ENCODE results near the gene LRRFIP1.
A peak's percentile ranks its signal among the peaks of the same experiment; 100 is the strongest.
"Not testable (repeated sequence)": the region's sequence is repeated elsewhere in the genome, so short reads cannot be mapped to it uniquely, and the experiment has no call there.

LRRFIP1 gene

DNA sequence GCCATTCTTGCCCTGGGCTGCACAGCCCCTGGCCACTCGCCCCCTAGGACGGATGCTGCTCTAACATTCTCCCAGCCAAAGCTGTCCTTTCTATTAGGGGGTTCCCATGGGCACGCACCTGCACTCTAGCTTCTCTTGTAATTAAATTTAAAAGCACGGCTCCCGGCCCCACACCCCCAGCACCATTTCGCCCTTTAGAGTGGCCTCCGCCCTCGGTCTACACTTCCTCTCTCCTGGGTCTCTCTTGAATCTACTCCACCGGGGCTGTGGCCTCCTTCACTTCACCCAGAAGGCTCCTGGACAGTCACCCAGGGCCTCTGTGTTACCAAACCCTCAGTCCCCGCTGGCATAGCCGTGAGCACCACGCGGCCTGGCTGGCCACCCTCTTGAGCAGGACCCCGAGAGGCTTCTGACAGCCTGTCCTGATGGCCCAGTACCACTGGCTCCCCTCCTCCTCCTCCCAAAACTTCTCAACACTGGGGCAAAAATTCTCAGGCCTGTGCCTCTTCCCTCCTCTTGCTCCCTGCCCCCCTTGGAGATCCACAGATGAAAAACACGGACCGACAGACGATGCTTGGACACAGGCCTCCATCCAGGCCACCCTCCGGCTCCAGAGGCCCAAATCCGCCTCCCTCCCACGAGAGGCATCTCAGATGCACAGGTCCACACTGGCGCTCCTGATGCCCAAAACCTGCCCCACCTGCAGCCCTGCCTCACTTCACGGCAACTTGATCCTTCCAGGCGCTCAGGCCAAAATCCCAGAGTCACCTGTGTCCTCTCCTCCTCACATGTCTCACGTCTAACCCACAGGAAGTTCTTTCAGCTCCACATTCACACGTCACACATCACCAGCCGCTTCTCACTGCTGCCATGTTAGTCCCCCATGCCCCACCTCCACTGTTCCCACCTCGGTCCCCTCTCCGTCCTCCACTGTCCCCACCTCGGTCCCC lies 29.9 kb upstream of the LRRFIP1 start:
- DNase-seq = no peak

DNA sequence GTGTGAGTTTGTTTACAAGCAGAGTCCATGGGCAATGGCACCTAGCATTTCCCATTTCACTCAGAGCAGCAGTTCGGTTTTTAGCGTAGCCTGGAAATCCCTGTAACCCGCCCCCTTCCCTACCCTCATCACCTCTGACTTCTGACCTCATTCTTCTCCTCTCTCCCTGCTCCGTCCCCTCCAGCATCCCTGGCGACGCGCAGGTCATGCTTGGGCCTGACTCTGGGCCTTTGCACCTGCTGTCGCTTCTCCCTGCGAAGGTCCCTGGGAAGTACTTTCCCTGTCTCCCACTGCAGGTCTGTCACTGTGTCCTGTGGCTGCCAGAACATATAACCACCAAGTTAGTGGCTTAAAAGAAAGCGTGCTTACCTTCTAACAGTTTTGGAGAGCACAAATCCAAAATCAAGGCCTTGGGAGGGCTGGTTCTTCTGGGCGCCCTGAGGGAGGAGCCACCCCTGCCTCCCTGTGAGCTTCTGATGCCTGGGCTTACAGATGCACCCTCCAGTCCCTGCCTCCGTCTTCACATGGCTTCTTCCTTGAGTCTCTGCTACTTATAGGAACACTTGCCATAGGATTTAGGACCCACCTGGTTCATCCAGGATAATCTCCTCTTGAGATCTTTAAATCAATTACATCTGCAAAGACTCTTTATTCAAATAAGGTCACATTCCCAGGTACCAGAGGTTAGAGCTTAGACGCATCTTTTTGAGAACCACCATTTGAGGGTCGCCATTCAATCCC lies 28.7 kb upstream of the LRRFIP1 start:
- DNase-seq = no peak

DNA sequence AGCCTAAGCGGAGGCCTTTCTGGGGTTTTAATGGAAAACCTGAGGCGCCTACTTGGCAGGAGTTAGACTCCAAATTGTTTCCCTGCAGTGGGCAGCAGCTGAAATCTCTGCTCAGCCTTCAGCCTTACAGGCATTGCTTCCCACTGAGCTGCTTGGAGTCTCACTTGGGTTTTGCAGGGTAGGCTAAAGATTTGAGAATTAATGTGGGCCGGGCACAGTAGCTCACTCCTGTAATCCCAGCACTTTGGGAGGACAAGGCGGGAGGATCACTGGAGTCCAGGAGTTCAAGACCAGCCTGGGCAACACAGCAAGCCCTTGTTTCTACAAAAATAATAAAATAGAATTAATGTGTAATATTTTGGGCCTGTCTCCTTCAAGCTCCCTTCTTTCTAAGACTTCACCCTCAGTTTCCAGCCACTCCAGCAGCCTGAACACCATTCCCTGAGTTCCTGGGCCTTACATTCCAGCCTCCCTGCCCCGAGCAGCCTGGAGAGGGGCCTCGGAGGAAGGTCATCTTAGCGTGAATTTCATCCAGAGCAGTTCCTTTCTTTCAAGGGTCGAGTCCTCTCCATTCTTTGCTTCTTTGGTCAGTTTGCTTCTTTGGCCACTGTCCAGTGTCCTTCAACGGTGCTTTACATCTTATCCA lies 27.8 kb upstream of the LRRFIP1 start:
- DNase-seq = no peak

- peak; percentile 80 for DNase-seq
These were observed 27.1 kb upstream of the LRRFIP1 start for GRCh38 chr2:237600205-237600846.

DNA sequence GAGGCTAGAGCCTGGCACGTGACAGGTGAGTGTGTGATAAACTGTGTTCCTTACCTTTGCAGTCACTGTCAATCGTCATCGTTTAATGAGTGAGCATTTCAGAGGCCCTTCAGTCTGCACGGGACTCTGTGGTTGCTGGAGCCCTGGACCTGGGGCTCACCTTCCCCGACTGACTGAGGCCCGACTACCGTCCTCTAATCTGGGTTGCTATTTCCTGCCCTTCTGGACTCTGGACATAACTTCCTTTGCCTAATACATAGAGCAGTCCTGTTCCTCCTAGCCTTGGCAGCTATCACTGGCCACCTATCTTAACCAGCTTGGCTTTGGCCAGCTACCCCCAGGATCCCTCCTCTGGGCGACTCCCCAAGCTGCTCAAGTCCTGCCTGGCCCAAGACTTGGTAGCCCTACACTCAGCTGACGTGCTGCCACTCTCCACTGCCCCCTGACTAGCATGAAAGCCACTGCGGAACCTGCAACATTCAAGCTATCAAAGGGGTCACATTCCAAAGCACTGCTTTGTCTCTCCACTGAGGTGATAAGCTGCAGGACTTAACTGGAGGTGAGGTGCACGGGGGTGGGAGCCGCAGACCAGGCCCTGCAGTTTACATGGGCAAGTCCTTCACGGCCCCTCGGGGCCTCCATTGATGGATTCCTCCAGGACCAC lies 25.8 kb upstream of the LRRFIP1 start:
- no peak for DNase-seq

DNA sequence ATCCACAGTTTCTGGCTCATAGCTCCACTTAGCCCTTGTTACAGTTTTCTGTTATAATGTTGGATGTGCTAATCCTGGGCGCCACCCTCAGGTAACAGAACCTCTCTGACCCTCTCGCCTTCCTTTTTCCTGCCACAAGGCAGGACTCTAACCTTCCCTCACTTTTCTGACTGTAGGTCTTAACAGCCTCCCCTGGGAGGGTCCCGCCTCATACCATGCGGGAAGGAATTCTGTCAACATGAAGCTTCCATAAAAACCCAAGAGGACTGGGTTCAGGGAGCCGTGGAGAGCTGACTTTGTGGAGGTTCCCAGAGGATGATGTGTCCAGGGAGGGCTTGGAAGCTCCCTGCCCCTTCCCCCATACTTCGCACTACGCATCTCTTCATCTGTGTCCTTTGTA lies 25.0 kb upstream of the LRRFIP1 start:
- DNase-seq = no peak

DNA sequence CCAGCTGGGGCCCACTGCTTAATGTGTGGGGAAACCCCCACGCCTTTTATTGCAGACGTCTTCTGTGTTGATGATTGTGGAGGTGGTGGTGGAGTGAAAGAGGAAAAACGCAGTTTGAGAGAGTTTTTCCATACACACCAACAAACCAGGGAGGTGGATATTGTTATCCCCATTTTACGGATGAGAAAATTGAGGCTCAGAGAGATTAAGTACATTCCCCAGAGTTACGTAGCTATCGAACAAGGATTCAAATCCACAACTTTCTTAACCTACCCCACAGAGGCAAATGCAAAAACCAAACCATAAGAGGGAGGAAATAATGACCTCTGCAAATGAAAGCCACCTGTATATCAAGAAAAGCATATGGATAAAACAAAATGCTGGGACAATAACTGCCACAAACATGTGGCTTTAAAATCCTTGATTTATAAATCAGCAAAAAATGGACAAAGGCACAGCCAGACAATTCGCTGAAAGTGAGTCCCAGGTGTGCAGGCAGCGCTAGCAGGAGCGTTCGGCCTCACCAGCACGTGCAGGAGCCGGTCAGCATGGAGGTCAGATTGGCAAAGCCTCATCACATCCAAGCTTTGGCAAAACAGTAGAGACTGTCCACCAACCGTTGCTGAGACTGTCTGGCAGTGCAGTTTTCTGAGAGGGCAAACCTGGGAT lies 24.2 kb upstream of the LRRFIP1 start:
- no peak for DNase-seq

DNA sequence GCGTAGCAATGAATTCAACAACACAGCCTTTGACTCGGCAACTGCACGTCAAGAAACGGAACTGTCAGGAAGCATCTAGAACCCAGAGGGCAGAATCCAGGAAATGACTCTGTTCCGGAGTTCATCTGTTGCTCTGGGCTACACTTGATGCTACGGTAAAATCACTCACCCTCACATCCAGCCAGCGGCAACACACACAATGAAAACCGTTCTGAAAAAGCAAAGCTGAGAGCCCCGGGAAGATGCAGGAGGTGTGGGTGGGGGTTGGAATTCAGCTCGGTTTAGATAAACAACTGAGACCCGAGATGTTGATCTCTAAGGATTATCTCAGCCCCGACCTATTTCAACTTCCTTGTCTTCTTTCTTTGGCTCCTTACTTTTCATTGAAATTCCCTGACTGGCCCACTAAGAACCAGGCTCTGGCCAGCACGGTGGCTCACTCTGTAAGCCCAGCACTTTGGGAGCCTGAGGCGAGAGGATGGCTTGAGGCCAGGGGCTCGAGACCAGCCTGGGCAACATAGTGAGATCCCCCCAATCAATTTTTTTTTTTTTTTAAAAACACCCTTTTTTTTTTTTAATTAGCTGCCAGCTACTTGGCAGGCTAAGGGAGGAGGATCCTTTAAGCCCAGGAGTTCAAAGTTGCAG lies 23.5 kb upstream of the LRRFIP1 start:
- DNase-seq = no peak

- no peak for DNase-seq
These were observed 23.0 kb upstream of the LRRFIP1 start for GRCh38 chr2:237604391-237604790.

DNA sequence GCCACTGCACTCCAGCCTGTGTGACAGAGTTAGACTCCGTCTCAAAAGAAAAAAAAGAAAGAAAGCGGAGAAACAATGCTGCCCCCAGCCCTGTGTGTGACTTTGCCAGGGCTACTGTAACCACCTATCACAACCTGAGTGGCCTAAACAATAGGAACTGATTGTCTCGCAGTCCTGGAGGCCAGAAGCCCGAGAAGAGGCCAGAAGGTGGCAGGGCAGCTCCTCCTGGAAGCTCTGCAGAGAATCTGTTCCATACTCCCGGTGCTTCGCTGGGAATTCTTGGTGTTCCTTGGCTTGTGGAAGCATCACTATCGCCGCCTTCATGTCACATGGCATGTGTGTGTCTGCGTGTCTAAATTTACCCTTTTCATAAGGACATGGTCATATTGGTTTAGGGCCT lies 22.4 kb upstream of the LRRFIP1 start:
- DNase-seq = no peak

GRCh38 chr2:237606522-237606921 lies 20.9 kb upstream of the LRRFIP1 start:
- not testable (repeated sequence) for DNase-seq

DNA sequence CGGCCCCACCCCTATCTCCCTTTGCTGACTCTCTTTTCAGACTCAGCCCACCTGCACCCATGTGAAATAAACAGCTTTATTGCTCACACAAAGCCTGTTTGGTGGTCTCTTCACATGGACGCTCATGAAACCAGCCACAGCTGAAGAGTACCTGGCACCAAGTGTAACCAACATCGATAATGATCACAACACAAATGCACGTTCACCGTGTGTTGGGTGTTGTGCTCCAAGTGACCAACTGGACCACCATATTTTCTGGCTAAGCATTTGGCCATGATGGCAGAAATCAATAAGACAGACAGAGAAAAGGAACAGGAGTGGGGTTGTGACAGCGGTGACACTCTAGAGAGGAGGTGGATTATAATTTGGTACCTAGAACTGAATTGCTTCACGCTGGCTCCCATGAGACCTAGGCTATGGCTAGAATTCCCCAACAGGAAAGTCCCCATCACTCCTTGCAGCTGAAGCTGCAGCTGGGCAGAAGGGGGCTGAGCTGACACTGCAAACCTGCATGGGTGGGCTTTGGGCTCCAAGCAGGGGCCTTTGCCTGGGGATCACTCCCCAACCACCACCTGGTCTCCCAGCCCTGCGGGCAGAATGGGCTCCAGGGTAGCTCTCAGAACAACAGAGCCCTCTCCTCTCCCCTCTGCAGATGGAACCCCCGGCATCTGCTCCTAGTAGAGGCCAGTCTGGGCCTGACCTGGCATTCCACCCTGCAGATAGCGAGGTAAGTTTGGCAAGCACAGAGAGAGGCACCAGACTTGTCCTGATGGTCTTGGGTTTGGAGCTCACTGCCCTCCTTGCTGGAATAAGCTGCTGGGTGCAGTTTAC lies 14.6 kb upstream of the LRRFIP1 start:
- DNase-seq = no peak

DNA sequence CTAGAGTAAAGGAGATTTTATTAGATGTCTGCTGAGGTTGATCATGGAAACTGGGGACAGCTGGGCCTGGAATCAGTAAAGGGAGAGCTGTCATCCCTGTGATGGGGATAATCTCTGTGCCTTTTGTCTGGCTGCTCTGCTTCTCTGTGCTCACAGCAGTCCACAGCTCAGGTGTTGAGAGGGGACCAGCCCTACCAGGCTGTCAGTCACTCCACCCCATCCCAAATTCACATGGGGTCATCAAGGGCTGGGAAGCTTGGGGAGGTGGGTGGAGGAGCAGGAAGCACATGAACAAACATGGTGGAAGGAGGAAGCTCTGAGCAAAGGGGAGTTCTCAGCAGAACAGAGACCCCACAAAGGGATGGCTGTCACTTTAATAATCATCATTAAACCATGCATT lies 13.7 kb upstream of the LRRFIP1 start:
- DNase-seq = no peak

GRCh38 chr2:237614151-237614720 lies 13.2 kb upstream of the LRRFIP1 start:
- peak; percentile 86 for DNase-seq

DNA sequence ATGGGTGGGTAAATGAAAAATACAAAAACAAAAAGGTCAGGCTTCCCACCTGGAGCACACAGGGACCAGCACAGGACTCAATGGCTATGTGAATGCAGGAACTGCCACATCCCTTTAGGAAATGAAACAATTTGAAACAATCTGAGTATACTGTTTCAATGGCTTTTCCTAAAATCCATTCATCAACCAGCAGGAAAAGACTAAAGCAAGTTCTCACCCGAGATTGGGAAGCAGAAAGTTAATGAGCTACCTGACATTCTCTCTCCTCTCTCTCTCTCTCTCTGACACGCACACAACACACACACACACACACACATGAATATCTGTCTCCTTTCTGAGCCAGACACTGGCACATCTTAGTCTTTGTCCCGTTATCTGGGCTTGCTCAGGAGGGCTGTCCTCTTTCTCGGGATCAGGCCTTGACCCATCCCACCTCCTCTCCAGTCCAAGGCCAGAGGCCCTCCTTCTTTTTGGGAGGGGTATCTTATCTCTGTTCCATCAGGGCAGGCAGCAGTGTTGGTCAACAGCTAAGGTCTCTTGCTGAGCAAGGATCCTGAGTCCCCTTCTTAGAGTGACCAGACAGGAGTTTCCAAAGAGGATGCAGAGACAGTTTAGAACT lies 11.6 kb upstream of the LRRFIP1 start:
- DNase-seq = no peak

DNA sequence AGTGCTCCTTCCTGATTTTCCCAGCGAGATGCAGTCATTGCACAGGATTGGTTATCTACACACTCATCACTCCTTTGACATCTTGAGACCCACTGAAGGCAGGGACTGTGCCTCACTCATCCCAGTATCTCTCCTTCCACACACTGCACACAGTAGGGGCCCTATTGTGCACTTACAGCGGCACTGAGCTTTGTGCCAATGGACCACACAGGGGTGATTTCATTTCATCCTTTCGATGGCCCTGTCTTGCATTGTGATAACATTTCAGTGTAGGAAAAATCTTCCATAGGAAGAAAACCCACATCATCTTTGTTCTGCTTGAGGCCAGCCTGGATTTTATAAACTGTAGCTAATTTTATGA lies 11.0 kb upstream of the LRRFIP1 start:
- no peak for DNase-seq

DNA sequence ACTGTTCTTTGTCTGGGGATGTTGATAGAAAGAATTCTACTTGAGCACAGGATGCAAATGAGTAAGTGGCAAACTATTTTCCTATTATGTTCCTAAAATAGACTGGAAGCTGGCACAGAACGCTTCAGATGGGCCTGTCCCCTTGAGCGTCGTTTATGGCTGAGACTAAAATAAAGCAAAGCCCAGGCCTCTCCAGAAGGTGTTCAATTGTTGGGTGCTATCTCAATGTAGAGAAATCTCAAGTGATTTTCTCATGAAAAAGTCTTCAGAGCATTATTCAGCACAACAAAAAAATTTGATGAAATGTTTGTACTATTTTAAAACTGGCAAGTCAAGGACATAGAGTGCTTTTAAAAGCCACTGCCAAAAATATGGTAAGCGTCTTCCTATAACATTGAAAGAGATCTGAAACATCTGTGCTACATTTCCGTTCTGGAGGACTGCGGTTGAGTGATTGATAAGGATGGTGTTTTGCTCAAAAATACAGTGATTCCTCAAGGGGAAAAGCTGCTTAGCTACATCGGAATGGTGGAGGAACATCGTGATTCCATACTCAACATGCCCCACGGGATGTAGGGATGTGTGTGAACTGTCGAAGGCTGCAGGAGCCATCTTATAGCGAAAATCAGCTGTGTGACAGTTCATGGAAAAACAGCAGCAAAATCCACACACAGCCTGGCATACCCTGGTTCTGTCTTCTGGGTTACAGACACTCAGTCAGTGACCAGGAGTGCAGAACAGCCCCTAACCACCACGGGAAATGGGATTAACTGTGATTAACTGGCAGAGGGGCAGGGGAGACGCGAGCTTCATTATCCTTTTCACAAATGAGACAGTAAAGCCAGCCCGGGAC lies 10.4 kb upstream of the LRRFIP1 start:
- no peak for DNase-seq

DNA sequence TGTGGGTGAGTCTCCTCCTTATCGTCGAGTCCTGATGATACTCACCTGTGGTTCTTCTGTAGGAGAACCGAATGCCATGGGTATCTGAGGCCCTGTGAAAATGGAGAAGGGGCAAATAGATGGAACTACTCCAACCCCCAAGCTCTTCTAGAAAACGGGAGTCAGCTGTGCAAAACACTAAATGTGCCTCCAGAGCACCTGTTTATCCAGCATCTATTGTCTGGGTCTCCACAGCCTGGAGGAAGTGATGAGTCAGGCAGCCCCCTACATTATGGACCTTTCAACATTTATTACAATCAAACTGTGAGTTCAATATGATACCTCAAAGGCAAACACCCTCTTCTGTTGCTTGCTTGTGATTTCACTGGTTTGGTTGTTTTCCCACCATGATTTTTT lies 9.8 kb upstream of the LRRFIP1 start:
- DNase-seq = no peak

GRCh38 chr2:237618449-237618848 lies 8.9 kb upstream of the LRRFIP1 start:
- no peak for DNase-seq
